Measurements from ENCODE around the gene GLRA3. TPM values are rescaled to one million over a fixed set of nuclear protein-coding genes. Genes with fewer than 3 reads are reported as not detected.

GLRA3 gene
- total RNA-seq, 1 donor from 2014 or later: not detected

- TF ChIP-seq CTCF (conservative IDR thresholded peaks at IDR 0.05): no peak
- Mint-ChIP-seq H3K36me3 (ENCODE audit: low read depth) (peaks cover 3% of the 10 kb centered on the region), H3K4me3 (no peak overlapping the region), H3K27ac (ENCODE audit: unreplicated experiment) (no peak overlapping the region), H3K4me1 (peaks cover 8% of the 10 kb centered on the region), H3K9me3 (peaks cover 6% of the 10 kb centered on the region), H3K27me3 (ENCODE audit: low read depth) (no peaks in the 10 kb centered on the region)
- no peak for DNase-seq (ENCODE audit: low read depth, low spot score)
These were observed 15.8 kb downstream of the GLRA3 start for GRCh38 chr4:174813292-174813691.

GRCh38 chr4:174810834-174811233 lies 18.2 kb downstream of the GLRA3 start:
- no peak for DNase-seq (ENCODE audit: low read depth, low spot score)
- no peak overlapping the region for H3K4me3 Mint-ChIP-seq
- no peak for TF ChIP-seq CTCF (conservative IDR thresholded peaks at IDR 0.05)
- peaks cover 8% of the 10 kb centered on the region for H3K4me1 Mint-ChIP-seq
- no peaks in the 10 kb centered on the region for H3K27me3 Mint-ChIP-seq (ENCODE audit: low read depth)
- H3K9me3 Mint-ChIP-seq: peaks cover 6% of the 10 kb centered on the region
- H3K36me3 Mint-ChIP-seq (ENCODE audit: low read depth): peaks cover 3% of the 10 kb centered on the region
- H3K27ac Mint-ChIP-seq (ENCODE audit: unreplicated experiment): peak overlapping the region; percentile 85

- H3K36me3 Mint-ChIP-seq (ENCODE audit: low read depth): no peaks in the 10 kb centered on the region
- no peak overlapping the region for H3K27ac Mint-ChIP-seq (ENCODE audit: unreplicated experiment)
- TF ChIP-seq CTCF (conservative IDR thresholded peaks at IDR 0.05): no peak
- H3K9me3 Mint-ChIP-seq: no peaks in the 10 kb centered on the region
- H3K4me1 Mint-ChIP-seq: peaks cover 8% of the 10 kb centered on the region
- no peak overlapping the region for H3K4me3 Mint-ChIP-seq
- DNase-seq (ENCODE audit: low read depth, low spot score): no peak
- no peaks in the 10 kb centered on the region for H3K27me3 Mint-ChIP-seq (ENCODE audit: low read depth)
These were observed 20.2 kb downstream of the GLRA3 start for GRCh38 chr4:174808836-174809235.

- H3K36me3 Mint-ChIP-seq (ENCODE audit: low read depth): no peaks in the 10 kb centered on the region
- no peak overlapping the region for H3K27ac Mint-ChIP-seq (ENCODE audit: unreplicated experiment)
- DNase-seq (ENCODE audit: low read depth, low spot score): no peak
- no peaks in the 10 kb centered on the region for H3K9me3 Mint-ChIP-seq
- H3K4me3 Mint-ChIP-seq: no peak overlapping the region
- no peak for TF ChIP-seq CTCF (conservative IDR thresholded peaks at IDR 0.05)
- H3K4me1 Mint-ChIP-seq: peaks cover 8% of the 10 kb centered on the region
- H3K27me3 Mint-ChIP-seq (ENCODE audit: low read depth): no peaks in the 10 kb centered on the region
These were observed 20.9 kb downstream of the GLRA3 start for GRCh38 chr4:174808119-174808518.

- no peaks in the 10 kb centered on the region for H3K27me3 Mint-ChIP-seq (ENCODE audit: low read depth)
- H3K36me3 Mint-ChIP-seq (ENCODE audit: low read depth): no peaks in the 10 kb centered on the region
- DNase-seq (ENCODE audit: low read depth, low spot score): no peak
- TF ChIP-seq CTCF (conservative IDR thresholded peaks at IDR 0.05): no peak
- peaks cover 6% of the 10 kb centered on the region for H3K9me3 Mint-ChIP-seq
- H3K4me3 Mint-ChIP-seq: no peak overlapping the region
- H3K27ac Mint-ChIP-seq (ENCODE audit: unreplicated experiment): no peak overlapping the region
- peaks cover 2% of the 10 kb centered on the region for H3K4me1 Mint-ChIP-seq
These were observed 23.3 kb downstream of the GLRA3 start for GRCh38 chr4:174805746-174806145.

Data from neural crest cell (in vitro differentiated cells).